C4-2B (cell line): ENCODE results near the gene C1QTNF1.

Experiments used
- ZFX ChIP-seq: fragments of 450-650 bp; IDR thresholded peaks from 2 replicates; pipeline ENCODE4 v1.6.1; 2017
- TF ChIP-seq, protein P1 (sequence below): fragments of 450-650 bp; conservative IDR thresholded peaks from 2 replicates; pipeline ENCODE4 v1.5.1; 2017; ENCODE audit warnings: mild to moderate bottlenecking

DNA sequence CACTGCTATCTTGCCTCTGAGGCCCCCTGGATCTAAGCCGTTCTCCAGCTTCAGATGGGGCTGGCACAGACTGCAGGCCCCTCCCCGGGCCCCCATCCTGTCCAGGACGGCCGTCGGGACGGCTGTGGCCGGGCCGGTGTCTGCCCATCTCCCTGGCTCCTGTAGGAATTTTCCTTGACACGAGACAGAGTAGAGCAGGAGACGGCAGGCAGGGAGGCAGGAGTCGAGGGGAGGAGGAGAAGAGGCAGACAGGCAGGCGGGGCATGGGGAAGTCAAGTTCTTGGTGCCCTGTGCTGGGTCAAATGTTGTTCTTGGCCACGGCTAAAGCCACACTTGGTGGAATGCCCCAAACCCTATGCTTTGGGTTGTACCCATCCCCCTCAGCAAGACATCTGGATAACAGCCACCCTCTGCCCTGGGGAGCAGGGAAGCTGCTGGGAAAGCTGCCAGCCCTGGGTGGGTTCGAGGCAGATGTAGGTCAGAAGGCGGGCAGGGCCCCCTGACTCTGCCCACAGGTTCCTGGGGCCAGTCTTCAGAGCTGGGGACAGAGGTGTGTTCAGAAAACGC is 4.0 kb downstream of the C1QTNF1 start:
- TF ChIP-seq, protein P1, sequence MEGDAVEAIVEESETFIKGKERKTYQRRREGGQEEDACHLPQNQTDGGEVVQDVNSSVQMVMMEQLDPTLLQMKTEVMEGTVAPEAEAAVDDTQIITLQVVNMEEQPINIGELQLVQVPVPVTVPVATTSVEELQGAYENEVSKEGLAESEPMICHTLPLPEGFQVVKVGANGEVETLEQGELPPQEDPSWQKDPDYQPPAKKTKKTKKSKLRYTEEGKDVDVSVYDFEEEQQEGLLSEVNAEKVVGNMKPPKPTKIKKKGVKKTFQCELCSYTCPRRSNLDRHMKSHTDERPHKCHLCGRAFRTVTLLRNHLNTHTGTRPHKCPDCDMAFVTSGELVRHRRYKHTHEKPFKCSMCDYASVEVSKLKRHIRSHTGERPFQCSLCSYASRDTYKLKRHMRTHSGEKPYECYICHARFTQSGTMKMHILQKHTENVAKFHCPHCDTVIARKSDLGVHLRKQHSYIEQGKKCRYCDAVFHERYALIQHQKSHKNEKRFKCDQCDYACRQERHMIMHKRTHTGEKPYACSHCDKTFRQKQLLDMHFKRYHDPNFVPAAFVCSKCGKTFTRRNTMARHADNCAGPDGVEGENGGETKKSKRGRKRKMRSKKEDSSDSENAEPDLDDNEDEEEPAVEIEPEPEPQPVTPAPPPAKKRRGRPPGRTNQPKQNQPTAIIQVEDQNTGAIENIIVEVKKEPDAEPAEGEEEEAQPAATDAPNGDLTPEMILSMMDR: no peak
- TF ChIP-seq ZFX: no peak
